PC-3 (cell line): Measurements from ENCODE around the gene PDCD5. TPM values are rescaled to one million over a fixed set of nuclear protein-coding genes. Genes with fewer than 3 reads are reported as not detected.

ENCODE experiments used
- ATAC-seq: fragments of 200-7000 bp; cut with Tn5 transposase; 2 replicates; pipeline ENCODE4 v1.9.1; 2020; ENCODE audit warnings: mild to moderate bottlenecking, moderate library complexity
- BruUV-seq: library from RNA; stranded (reverse); fragments of 400-500 nt; replicated peaks from 2 replicates; lab custom pipeline; 2021; lab: Mats Ljungman, UMichigan
- CTCF ChIA-PET: fragments of 300-600 bp; sonication (Branson Sonifier 250); formaldehyde crosslinking; loops from one replicate; lab custom pipeline; 2022; ENCODE audit warnings: antibody characterized with exemption; lab: Charles Lee
- POLR2A ChIA-PET: fragments of 300-600 bp; sonication (Branson Sonifier 250); formaldehyde crosslinking; loops from one replicate; lab custom pipeline; 2022; ENCODE audit warnings: antibody characterized with exemption; ENCODE audit not compliant: unreplicated experiment; lab: Charles Lee
- DNase-seq: peaks from one replicate; pipeline ENCODE4 v3.0.0-alpha.2; 2015
- H2AFZ ChIP-seq: fragments of 300-600 bp; sonication (generic); 2 replicates; pipeline ENCODE4 v1.6.0; 2016; ENCODE audit warnings: antibody characterized with exemption, low read length
- H3F3A ChIP-seq: fragments of 300-600 bp; sonication (generic); one replicate; pipeline ENCODE4 v1.6.0; 2017; ENCODE audit warnings: antibody characterized with exemption, low read length, control low read depth, mild to moderate bottlenecking; ENCODE audit not compliant: unreplicated experiment
- H3K27ac ChIP-seq: fragments of 300-600 bp; sonication (generic); 2 replicates; pipeline ENCODE4 v1.5.1; 2016; ENCODE audit warnings: mild to moderate bottlenecking, low read length
- H3K27me3 ChIP-seq: fragments of 300-600 bp; sonication (generic); 2 replicates; pipeline ENCODE4 v1.6.1; 2016; ENCODE audit warnings: low read length, mixed read lengths
- H3K36me3 ChIP-seq: fragments of 300-600 bp; sonication (generic); 2 replicates; pipeline ENCODE4 v1.6.1; 2016; ENCODE audit warnings: low read depth, mixed run types, low read length, mixed read lengths
- H3K4me1 ChIP-seq: fragments of 300-600 bp; sonication (generic); 2 replicates; pipeline ENCODE4 v1.5.1; 2016; ENCODE audit warnings: low read length; ENCODE audit not compliant: insufficient read depth
- H3K4me2 ChIP-seq: fragments of 300-600 bp; sonication (generic); 2 replicates; pipeline ENCODE4 v1.6.0; 2016; ENCODE audit warnings: low read length
- H3K4me3 ChIP-seq: fragments of 300-600 bp; sonication (generic); 2 replicates; pipeline ENCODE4 v1.5.1; 2016; ENCODE audit warnings: mild to moderate bottlenecking, low read length, mixed read lengths
- H3K79me2 ChIP-seq: fragments of 300-600 bp; sonication (generic); 2 replicates; pipeline ENCODE4 v1.6.1; 2017; ENCODE audit warnings: low read length, mixed read lengths
- H3K9ac ChIP-seq: fragments of 300-600 bp; sonication (generic); 2 replicates; pipeline ENCODE4 v1.6.0; 2016; ENCODE audit warnings: mild to moderate bottlenecking, low read length
- H3K9me2 ChIP-seq: fragments of 300-600 bp; sonication (generic); replicated peaks from 2 replicates; pipeline ENCODE4 v1.6.1; 2016; ENCODE audit warnings: mixed run types, low read length, mixed read lengths
- H3K9me3 ChIP-seq: fragments of 300-600 bp; sonication (generic); 2 replicates; pipeline ENCODE4 v1.6.1; 2016; ENCODE audit warnings: low read length, mixed read lengths
- H4K20me1 ChIP-seq: fragments of 300-600 bp; sonication (generic); 2 replicates; pipeline ENCODE4 v1.6.1; 2016; ENCODE audit warnings: low read length, mixed read lengths
- CTCF ChIP-seq: fragments of 300-600 bp; sonication (generic); conservative IDR thresholded peaks from 2 replicates; pipeline ENCODE4 v1.5.1; 2017; ENCODE audit warnings: antibody characterized with exemption, low read depth, mild to moderate bottlenecking, low read length
- EZH2 ChIP-seq: fragments of 300-600 bp; sonication (generic); IDR thresholded peaks from one replicate; pipeline ENCODE4 v1.6.1; 2017; ENCODE audit warnings: antibody characterized with exemption, mild to moderate bottlenecking, low read length; ENCODE audit not compliant: unreplicated experiment
- EZH2phosphoT487 ChIP-seq: fragments of 300-600 bp; sonication (generic); IDR thresholded peaks from 2 replicates; pipeline ENCODE4 v1.6.1; 2018; ENCODE audit warnings: mild to moderate bottlenecking, antibody characterized with exemption, low read length, borderline replicate concordance
- intact Hi-C: fragments of 100-400 bp; cut with micrococcal nuclease; formaldehyde crosslinking; loops from 2 replicates; pipeline ENCODE4 v1.9.0; 2023
- total RNA-seq: library from RNA; depleted of rRNA; stranded (reverse); fragments of >200 nt; gene quantifications from 2 replicates; pipeline ENCODE4 v1.2.3, GENCODE V29; 2014

Gene PDCD5
- total RNA-seq, 1 experiment from 2014 or later, result 203 TPM

GRCh38 chr19:32626969-32627368 lies 46.0 kb downstream of the PDCD5 start:
- no peak overlapping the region for H3K4me3 ChIP-seq
- H3K9me3 ChIP-seq, result no peaks in the 10 kb centered on the region
- TF ChIP-seq EZH2phosphoT487 (no peak), EZH2 (no peak)
- H3K27ac ChIP-seq, result no peak overlapping the region
- no peak overlapping the region for H3K9ac ChIP-seq
- H3F3A ChIP-seq, result no peaks in the 10 kb centered on the region
- H3K79me2 ChIP-seq, result no peaks in the 10 kb centered on the region
- ATAC-seq, result no peak
- no peak for DNase-seq
- no peaks in the 10 kb centered on the region for H4K20me1 ChIP-seq
- H3K4me1 ChIP-seq, result no peaks in the 10 kb centered on the region
- H3K27me3 ChIP-seq, result no peaks in the 10 kb centered on the region
- H2AFZ ChIP-seq, result no peak overlapping the region
- no peaks in the 10 kb centered on the region for H3K36me3 ChIP-seq
- no TSS peak for BruUV-seq
- intact Hi-C loops, result no loop called here
- H3K4me2 ChIP-seq, result no peak overlapping the region
- H3K9me2 ChIP-seq, result no peaks in the 10 kb centered on the region
- POLR2A ChIA-PET, result no interaction called here
- CTCF ChIA-PET, result no interaction called here

- Histone ChIP-seq H3K4me1 (no peaks in the 10 kb centered on the region), H2AFZ (no peak overlapping the region), H3K4me2 (no peak overlapping the region), H3K9ac (no peak overlapping the region), H4K20me1 (no peaks in the 10 kb centered on the region), H3K79me2 (no peaks in the 10 kb centered on the region), H3F3A (no peaks in the 10 kb centered on the region), H3K9me2 (no peaks in the 10 kb centered on the region), H3K9me3 (no peaks in the 10 kb centered on the region), H3K36me3 (no peaks in the 10 kb centered on the region), H3K4me3 (no peak overlapping the region), H3K27ac (no peak overlapping the region), H3K27me3 (no peaks in the 10 kb centered on the region)
- intact Hi-C loops, result no loop called here
- DNase-seq (no peak), ATAC-seq (no peak)
- POLR2A ChIA-PET, result no interaction called here
- no TSS peak for BruUV-seq
- CTCF ChIA-PET, result no interaction called here
- TF ChIP-seq CTCF (no peak), EZH2 (no peak), EZH2phosphoT487 (no peak)
Measured at GRCh38 chr19:32627714-32628270, 46.8 kb downstream of the PDCD5 start.

- H4K20me1 ChIP-seq, result no peaks in the 10 kb centered on the region
- POLR2A ChIA-PET, result no interaction called here
- no peak overlapping the region for H3K27ac ChIP-seq
- H3K27me3 ChIP-seq, result no peaks in the 10 kb centered on the region
- H3K79me2 ChIP-seq, result no peaks in the 10 kb centered on the region
- 0 out of 2 replicates have a peak, but pooled peaks have one; percentile 11 for TF ChIP-seq CTCF
- TF ChIP-seq EZH2, result no peak
- no peak for TF ChIP-seq EZH2phosphoT487
- H3F3A ChIP-seq, result no peaks in the 10 kb centered on the region
- H3K4me2 ChIP-seq, result no peak overlapping the region
- ATAC-seq, result no peak
- no peaks in the 10 kb centered on the region for H3K4me1 ChIP-seq
- no peak for DNase-seq
- intact Hi-C loops, result no loop called here
- H2AFZ ChIP-seq, result no peak overlapping the region
- no peak overlapping the region for H3K4me3 ChIP-seq
- no peaks in the 10 kb centered on the region for H3K9me2 ChIP-seq
- BruUV-seq, result no TSS peak
- CTCF ChIA-PET, result no interaction called here
- H3K9ac ChIP-seq, result no peak overlapping the region
- H3K36me3 ChIP-seq, result no peaks in the 10 kb centered on the region
- H3K9me3 ChIP-seq, result no peaks in the 10 kb centered on the region
Measured at GRCh38 chr19:32630338-32630737, 49.3 kb downstream of the PDCD5 start.
